GM21576 (cell line): ENCODE measurements around the gene CCL16.
"Not testable (repeated sequence)": the region's sequence is repeated elsewhere in the genome, so short reads cannot be mapped to it uniquely, and the experiment has no call there.

Experiments
- ATAC-seq: cut with Tn5 transposase; IDR thresholded peaks from one replicate; pipeline ENCODE4 v1.9.1; 2021; ENCODE audit warnings: mild to moderate bottlenecking, moderate library complexity; ENCODE audit not compliant: unreplicated experiment

The CCL16 gene

GRCh38 chr17:35981246-35981645, at the start of gene CCL16:
Gene CCL16 (minus strand): TSS chr17:35981497. CDS start chr17:35981420, 77 bp downstream.
- no peak for ATAC-seq

- ATAC-seq, result no peak
These were observed 49.7 kb upstream of the CCL16 start for GRCh38 chr17:36030956-36031355.

- no peak for ATAC-seq
These were observed 46.5 kb upstream of the CCL16 start for GRCh38 chr17:36027761-36028160.

- ATAC-seq, result no peak
These were observed 43.0 kb upstream of the CCL16 start for GRCh38 chr17:36024106-36024869.

- ATAC-seq, result no peak
These were observed 38.1 kb upstream of the CCL16 start for GRCh38 chr17:36019423-36019822.

- no peak for ATAC-seq
These were observed 36.5 kb upstream of the CCL16 start, which contains the start of gene CCL23 for GRCh38 chr17:36017799-36018198. Gene CCL23 (minus strand): TSS chr17:36017972. CDS start chr17:36017897, 75 bp downstream.

GRCh38 chr17:36016555-36016954, 35.3 kb upstream of the CCL16 start:
- no peak for ATAC-seq

GRCh38 chr17:36015895-36016294, 34.6 kb upstream of the CCL16 start:
- ATAC-seq, result not testable (repeated sequence)

- no peak for ATAC-seq
These were observed 33.6 kb upstream of the CCL16 start for GRCh38 chr17:36014946-36015345.

- no peak for ATAC-seq
These were observed 29.9 kb upstream of the CCL16 start for GRCh38 chr17:36011201-36011600.

GRCh38 chr17:36008998-36009665, 27.8 kb upstream of the CCL16 start:
- no peak for ATAC-seq

GRCh38 chr17:36004594-36005108, 23.4 kb upstream of the CCL16 start:
- ATAC-seq, result no peak

GRCh38 chr17:36002631-36003030, 21.3 kb upstream of the CCL16 start:
- ATAC-seq, result no peak

- no peak for ATAC-seq
These were observed 20.7 kb upstream of the CCL16 start for GRCh38 chr17:36001862-36002603.

- ATAC-seq, result no peak
These were observed 19.9 kb upstream of the CCL16 start, which contains the start of gene CCL15 for GRCh38 chr17:36001110-36001771. Gene CCL15 (minus strand): TSS chr17:36001553. CDS start chr17:36001492, 61 bp downstream.

GRCh38 chr17:36000732-36001109, 19.4 kb upstream of the CCL16 start:
- no peak for ATAC-seq

- ATAC-seq, result no peak
These were observed 17.5 kb upstream of the CCL16 start for GRCh38 chr17:35998756-35999155.

GRCh38 chr17:35998018-35998545, 16.8 kb upstream of the CCL16 start:
- no peak for ATAC-seq

GRCh38 chr17:35995346-35995745, 14.0 kb upstream of the CCL16 start:
- ATAC-seq, result not testable (repeated sequence)

- no peak for ATAC-seq
These were observed 9.8 kb upstream of the CCL16 start for GRCh38 chr17:35991075-35991474.
